NAMALWA (cell line): Measurements from ENCODE around the gene WDR91.
"Not testable (repeated sequence)": the region's sequence is repeated elsewhere in the genome, so short reads cannot be mapped to it uniquely, and the experiment has no call there.

Experiments used
- DNase-seq: peaks from one replicate; pipeline ENCODE4 v3.0.0-alpha.2; 2015; ENCODE audit warnings: low spot score

WDR91 gene

GRCh38 chr7:135211179-135211945, at the start of gene WDR91:
Gene WDR91 (minus strand): TSS chr7:135211526. CDS start chr7:135211502, 24 bp downstream.
- peak; percentile 96 for DNase-seq

- no peak for DNase-seq
Observed at GRCh38 chr7:135260470-135260869, 49.1 kb upstream of the WDR91 start.

- DNase-seq: no peak
Observed at GRCh38 chr7:135259702-135260101, 48.4 kb upstream of the WDR91 start.

GRCh38 chr7:135258585-135258984, 47.3 kb upstream of the WDR91 start:
- no peak for DNase-seq

GRCh38 chr7:135257790-135258189, 46.5 kb upstream of the WDR91 start:
- no peak for DNase-seq

- DNase-seq: no peak
Observed at GRCh38 chr7:135253851-135254771, 42.8 kb upstream of the WDR91 start.

- DNase-seq: no peak
Observed at GRCh38 chr7:135251496-135252391, 40.4 kb upstream of the WDR91 start.

- DNase-seq: no peak
Observed at GRCh38 chr7:135248546-135248945, 37.2 kb upstream of the WDR91 start.

GRCh38 chr7:135247746-135248471, 36.6 kb upstream of the WDR91 start:
- DNase-seq: no peak

GRCh38 chr7:135246191-135246825, 35.0 kb upstream of the WDR91 start:
- no peak for DNase-seq

- DNase-seq: no peak
Observed at GRCh38 chr7:135245226-135246190, 34.2 kb upstream of the WDR91 start.

- no peak for DNase-seq
Observed at GRCh38 chr7:135242096-135242684, 30.9 kb upstream of the WDR91 start.

GRCh38 chr7:135240441-135240840, 29.1 kb upstream of the WDR91 start:
- DNase-seq: no peak

- DNase-seq: no peak
Observed at GRCh38 chr7:135239263-135239662, 27.9 kb upstream of the WDR91 start.

- peak; percentile 55 for DNase-seq
Observed at GRCh38 chr7:135238112-135238744, 26.9 kb upstream of the WDR91 start.

GRCh38 chr7:135236727-135237126, 25.4 kb upstream of the WDR91 start:
- DNase-seq: no peak

GRCh38 chr7:135235841-135236240, 24.5 kb upstream of the WDR91 start:
- no peak for DNase-seq

- DNase-seq: no peak
Observed at GRCh38 chr7:135234727-135235126, 23.4 kb upstream of the WDR91 start.

- DNase-seq: not testable (repeated sequence)
Observed at GRCh38 chr7:135234095-135234494, 22.8 kb upstream of the WDR91 start.
